ENCODE data around the gene C1QB. TPM values are rescaled to one million over a fixed set of nuclear protein-coding genes. Genes with fewer than 3 reads are reported as not detected.
"Not testable (repeated sequence)": the region's sequence is repeated elsewhere in the genome, so short reads cannot be mapped to it uniquely, and the experiment has no call there.

The C1QB gene
- polyA plus RNA-seq, 3 donors = 56.6 to 288 (median 253) TPM

GRCh38 chr1:22677931-22678896 lies 25.2 kb downstream of the C1QB start:
- 75 to 84% (median 81%) methylated on average over 13 of the region's 13 CpGs for WGBS, 3 donors
- H3K27ac ChIP-seq (ENCODE audit: low read depth, low read length) = no peak overlapping the region

GRCh38 chr1:22680726-22681125 lies 27.7 kb downstream of the C1QB start:
- H3K27ac ChIP-seq (ENCODE audit: low read depth, low read length) = no peak overlapping the region
- WGBS, 3 donors = 62 to 75% (median 72%) methylated on average over 9 of the region's 9 CpGs

GRCh38 chr1:22681556-22682276 lies 28.7 kb downstream of the C1QB start:
- H3K27ac ChIP-seq (ENCODE audit: low read depth, low read length) = no peak overlapping the region
- WGBS, 3 donors = 76 to 82% (median 81%) methylated on average over 15 of the region's 15 CpGs

- no peak overlapping the region for H3K27ac ChIP-seq (ENCODE audit: low read depth, low read length)
- WGBS, 3 donors = 78 to 79% (median 78%) methylated on average over 1 of the region's 1 CpG
Measured at GRCh38 chr1:22683547-22683946, 30.5 kb downstream of the C1QB start.

GRCh38 chr1:22685591-22686059 lies 32.6 kb downstream of the C1QB start:
- H3K27ac ChIP-seq (ENCODE audit: low read depth, low read length) = no peak overlapping the region
- 46 to 64% (median 59%) methylated on average over 9 to 10 of the region's 10 CpGs for WGBS, 3 donors

GRCh38 chr1:22687191-22687590 lies 34.2 kb downstream of the C1QB start:
- WGBS, 3 donors = 74 to 89% (median 85%) methylated on average over 2 of the region's 2 CpGs
- no peak overlapping the region for H3K27ac ChIP-seq (ENCODE audit: low read depth, low read length)

GRCh38 chr1:22688466-22688865 lies 35.4 kb downstream of the C1QB start:
- H3K27ac ChIP-seq (ENCODE audit: low read depth, low read length) = no peak overlapping the region

- no peak overlapping the region for H3K27ac ChIP-seq (ENCODE audit: low read depth, low read length)
- 52 to 75% (median 70%) methylated on average over 11 of the region's 11 CpGs for WGBS, 3 donors
Measured at GRCh38 chr1:22689505-22689904, 36.5 kb downstream of the C1QB start.

- no peak overlapping the region for H3K27ac ChIP-seq (ENCODE audit: low read depth, low read length)
- WGBS, 3 donors = 69 to 82% (median 77%) methylated on average over 13 of the region's 13 CpGs
Measured at GRCh38 chr1:22691031-22691753, 38.2 kb downstream of the C1QB start.

- WGBS, 3 donors = 91 to 94% (median 91%) methylated on average over 5 of the region's 5 CpGs
- H3K27ac ChIP-seq (ENCODE audit: low read depth, low read length) = no peak overlapping the region
Measured at GRCh38 chr1:22694172-22694571, 41.1 kb downstream of the C1QB start.

- H3K27ac ChIP-seq (ENCODE audit: low read depth, low read length) = no peak overlapping the region
- WGBS, 3 donors = 72 to 89% (median 82%) methylated on average over 3 of the region's 3 CpGs
Measured at GRCh38 chr1:22696610-22697009, 43.6 kb downstream of the C1QB start.

GRCh38 chr1:22697980-22698379 lies 44.9 kb downstream of the C1QB start:
- WGBS, 3 donors = 72 to 83% (median 78%) methylated on average over 5 of the region's 5 CpGs
- no peak overlapping the region for H3K27ac ChIP-seq (ENCODE audit: low read depth, low read length)

GRCh38 chr1:22699681-22700520 lies 46.9 kb downstream of the C1QB start:
- no peak overlapping the region for H3K27ac ChIP-seq (ENCODE audit: low read depth, low read length)
- 69 to 76% (median 75%) methylated on average over 14 of the region's 14 CpGs for WGBS, 3 donors

- 55 to 64% (median 60%) methylated on average over 12 of the region's 12 CpGs for WGBS, 3 donors
Measured at GRCh38 chr1:22702296-22703085, 49.5 kb downstream of the C1QB start.

GRCh38 chr1:22704440-22705067 lies 51.5 kb downstream of the C1QB start:
- WGBS, 3 donors = 71 to 89% (median 86%) methylated on average over 2 of the region's 2 CpGs
- no peak overlapping the region for H3K27ac ChIP-seq (ENCODE audit: low read depth, low read length)

More at GRCh38 chr1:22702296-22703085, 49.5 kb downstream of the C1QB start:
- H3K27ac ChIP-seq (ENCODE audit: low read depth, low read length) = no peak overlapping the region

GRCh38 chr1:22705586-22705985 lies 52.5 kb downstream of the C1QB start:
- H3K27ac ChIP-seq (ENCODE audit: low read depth, low read length) = no peak overlapping the region

GRCh38 chr1:22706100-22706499 lies 53.1 kb downstream of the C1QB start:
- not testable (repeated sequence) for H3K27ac ChIP-seq (ENCODE audit: low read depth, low read length)
- WGBS, 3 donors = 88 to 91% (median 88%) methylated on average over 4 of the region's 4 CpGs

All from adipose tissue (tissue), 3 donors.